ENCODE results near the gene TCERG1L. TPM values are rescaled to one million over a fixed set of nuclear protein-coding genes. Genes with fewer than 3 reads are reported as not detected.

Gene TCERG1L
- total and polyA plus RNA-seq, 9 of the 15 experiments (the other 6 are each of a cell fraction or from before 2014, with no cell fraction given), result not detected

DNA sequence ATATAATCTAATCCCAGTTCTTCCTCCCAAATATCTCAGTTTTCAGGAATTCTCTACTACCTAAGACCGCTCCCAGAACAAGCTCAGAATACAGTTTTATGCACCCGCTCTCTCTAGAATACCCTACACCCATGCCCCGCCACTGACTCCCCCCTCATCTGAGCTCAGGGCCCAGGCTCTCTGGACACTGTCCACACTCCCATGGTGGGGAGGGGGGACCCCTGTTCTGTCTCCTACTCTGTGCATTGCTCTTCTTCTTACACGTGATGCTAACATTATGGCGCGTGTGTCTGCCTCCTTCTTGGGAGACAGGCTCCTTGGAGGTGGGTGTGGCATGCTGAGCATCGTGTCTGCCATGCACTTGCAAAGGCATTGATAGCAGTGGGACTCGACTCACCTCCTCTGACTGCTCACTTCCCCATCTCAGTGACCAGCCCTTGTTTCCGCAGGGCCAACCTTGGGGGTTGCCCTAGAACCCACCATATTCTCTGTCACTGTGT, 127.9 kb downstream of the TCERG1L start (continued):
- TF ChIP-seq, protein P1, sequence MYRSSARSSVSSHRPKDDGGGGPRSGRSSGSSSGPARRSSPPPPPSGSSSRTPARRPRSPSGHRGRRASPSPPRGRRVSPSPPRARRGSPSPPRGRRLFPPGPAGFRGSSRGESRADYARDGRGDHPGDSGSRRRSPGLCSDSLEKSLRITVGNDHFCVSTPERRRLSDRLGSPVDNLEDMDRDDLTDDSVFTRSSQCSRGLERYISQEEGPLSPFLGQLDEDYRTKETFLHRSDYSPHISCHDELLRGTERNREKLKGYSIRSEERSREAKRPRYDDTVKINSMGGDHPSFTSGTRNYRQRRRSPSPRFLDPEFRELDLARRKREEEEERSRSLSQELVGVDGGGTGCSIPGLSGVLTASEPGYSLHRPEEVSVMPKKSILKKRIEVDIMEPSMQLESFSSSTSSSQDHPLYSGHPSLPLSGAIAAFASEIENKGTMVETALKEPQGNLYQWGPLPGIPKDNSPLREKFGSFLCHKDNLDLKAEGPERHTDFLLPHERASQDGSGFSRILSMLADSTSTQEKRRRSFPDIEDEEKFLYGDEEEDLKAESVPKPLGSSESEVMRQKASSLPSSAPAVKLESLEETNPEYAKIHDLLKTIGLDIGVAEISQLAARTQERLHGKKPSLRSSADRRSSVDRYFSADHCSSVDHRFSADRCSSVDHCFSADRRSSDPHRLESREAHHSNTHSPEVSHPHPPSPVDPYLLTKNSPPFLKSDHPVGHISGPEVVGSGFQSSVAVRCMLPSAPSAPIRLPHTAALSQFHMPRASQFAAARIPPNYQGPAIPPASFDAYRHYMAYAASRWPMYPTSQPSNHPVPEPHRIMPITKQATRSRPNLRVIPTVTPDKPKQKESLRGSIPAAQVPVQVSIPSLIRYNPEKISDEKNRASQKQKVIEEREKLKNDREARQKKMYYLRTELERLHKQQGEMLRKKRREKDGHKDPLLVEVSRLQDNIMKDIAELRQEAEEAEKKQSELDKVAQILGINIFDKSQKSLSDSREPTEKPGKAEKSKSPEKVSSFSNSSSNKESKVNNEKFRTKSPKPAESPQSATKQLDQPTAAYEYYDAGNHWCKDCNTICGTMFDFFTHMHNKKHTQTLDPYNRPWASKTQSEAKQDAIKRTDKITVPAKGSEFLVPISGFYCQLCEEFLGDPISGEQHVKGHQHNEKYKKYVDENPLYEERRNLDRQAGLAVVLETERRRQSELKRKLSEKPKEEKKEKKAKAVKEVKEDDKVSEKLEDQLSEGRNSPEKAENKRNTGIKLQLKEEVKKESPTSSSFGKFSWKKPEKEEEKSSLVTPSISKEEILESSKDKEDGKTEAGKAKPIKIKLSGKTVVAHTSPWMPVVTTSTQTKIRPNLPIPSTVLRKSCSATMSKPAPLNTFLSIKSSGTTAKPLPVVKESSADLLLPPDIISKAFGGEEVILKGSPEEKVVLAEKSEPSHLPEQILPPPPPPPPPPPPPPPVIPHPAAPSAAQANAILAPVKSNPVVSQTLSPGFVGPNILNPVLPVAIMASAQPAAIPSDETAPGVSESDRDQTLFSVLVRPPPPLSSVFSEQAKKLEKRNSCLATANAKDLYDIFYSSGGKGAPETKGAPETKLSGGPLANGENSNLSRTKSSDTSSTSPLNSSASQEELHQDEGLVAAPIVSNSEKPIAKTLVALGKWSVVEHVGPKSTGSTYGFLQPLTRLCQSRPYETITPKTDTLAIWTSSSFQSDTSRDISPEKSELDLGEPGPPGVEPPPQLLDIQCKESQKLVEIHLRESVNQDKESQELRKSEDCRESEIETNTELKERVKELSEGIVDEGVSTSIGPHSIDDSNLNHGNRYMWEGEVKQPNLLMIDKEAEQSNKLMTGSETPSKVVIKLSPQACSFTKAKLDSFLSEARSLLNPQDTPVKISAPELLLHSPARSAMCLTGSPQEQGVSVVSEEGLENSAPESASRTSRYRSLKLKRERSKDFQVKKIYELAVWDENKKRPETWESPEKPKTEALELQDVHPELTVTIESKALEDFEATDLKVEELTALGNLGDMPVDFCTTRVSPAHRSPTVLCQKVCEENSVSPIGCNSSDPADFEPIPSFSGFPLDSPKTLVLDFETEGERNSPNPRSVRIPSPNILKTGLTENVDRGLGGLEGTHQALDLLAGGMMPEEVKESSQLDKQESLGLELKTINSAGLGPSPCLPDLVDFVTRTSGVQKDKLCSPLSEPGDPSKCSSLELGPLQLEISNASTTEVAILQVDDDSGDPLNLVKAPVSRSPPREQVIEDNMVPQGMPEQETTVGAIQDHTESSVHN (IDR thresholded peaks at IDR 0.05; ENCODE audit: borderline replicate concordance in 1 of 2, low read depth in 1 of 2), result no peak
- TF ChIP-seq HDAC2 (IDR thresholded peaks at IDR 0.05), result no peak
- TF ChIP-seq FIP1L1 (IDR thresholded peaks at IDR 0.05; ENCODE audit: low read depth, low read length, poor library complexity, severe bottlenecking), result no peak
- no peak for TF ChIP-seq NR2F6 (CRISPR knock-in tag; IDR thresholded peaks at IDR 0.05)
- TF ChIP-seq, protein P2, sequence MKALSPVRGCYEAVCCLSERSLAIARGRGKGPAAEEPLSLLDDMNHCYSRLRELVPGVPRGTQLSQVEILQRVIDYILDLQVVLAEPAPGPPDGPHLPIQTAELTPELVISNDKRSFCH (CRISPR knock-in tag; IDR thresholded peaks at IDR 0.05), result no peak
- TF ChIP-seq, protein P2 (tag; IDR thresholded peaks at IDR 0.05), result no peak
- TF ChIP-seq, protein P3, sequence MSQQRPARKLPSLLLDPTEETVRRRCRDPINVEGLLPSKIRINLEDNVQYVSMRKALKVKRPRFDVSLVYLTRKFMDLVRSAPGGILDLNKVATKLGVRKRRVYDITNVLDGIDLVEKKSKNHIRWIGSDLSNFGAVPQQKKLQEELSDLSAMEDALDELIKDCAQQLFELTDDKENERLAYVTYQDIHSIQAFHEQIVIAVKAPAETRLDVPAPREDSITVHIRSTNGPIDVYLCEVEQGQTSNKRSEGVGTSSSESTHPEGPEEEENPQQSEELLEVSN (IDR thresholded peaks at IDR 0.05; ENCODE audit: borderline replicate concordance in 1 of 2, extremely low read depth in 1 of 2, insufficient read depth in 1 of 2, insufficient read length in 1 of 2, low read depth in 1 of 2, low read length in 1 of 2, poor library complexity in 1 of 2, severe bottlenecking in 1 of 2), result no peak
